WI38 (cell line): ENCODE data around the gene FGFRL1.

Source experiments
- H3K4me3 ChIP-seq: 2 replicates; pipeline ENCODE4 v1.5.1; 2011; ENCODE audit warnings: low read depth, mild to moderate bottlenecking, control low read depth, low read length
- TF ChIP-seq, protein P1 (sequence below): IDR thresholded peaks from 2 replicates; pipeline ENCODE4 v1.5.1; 2012; ENCODE audit warnings: low read depth, mild to moderate bottlenecking, control low read depth, low read length

FGFRL1 gene

DNA sequence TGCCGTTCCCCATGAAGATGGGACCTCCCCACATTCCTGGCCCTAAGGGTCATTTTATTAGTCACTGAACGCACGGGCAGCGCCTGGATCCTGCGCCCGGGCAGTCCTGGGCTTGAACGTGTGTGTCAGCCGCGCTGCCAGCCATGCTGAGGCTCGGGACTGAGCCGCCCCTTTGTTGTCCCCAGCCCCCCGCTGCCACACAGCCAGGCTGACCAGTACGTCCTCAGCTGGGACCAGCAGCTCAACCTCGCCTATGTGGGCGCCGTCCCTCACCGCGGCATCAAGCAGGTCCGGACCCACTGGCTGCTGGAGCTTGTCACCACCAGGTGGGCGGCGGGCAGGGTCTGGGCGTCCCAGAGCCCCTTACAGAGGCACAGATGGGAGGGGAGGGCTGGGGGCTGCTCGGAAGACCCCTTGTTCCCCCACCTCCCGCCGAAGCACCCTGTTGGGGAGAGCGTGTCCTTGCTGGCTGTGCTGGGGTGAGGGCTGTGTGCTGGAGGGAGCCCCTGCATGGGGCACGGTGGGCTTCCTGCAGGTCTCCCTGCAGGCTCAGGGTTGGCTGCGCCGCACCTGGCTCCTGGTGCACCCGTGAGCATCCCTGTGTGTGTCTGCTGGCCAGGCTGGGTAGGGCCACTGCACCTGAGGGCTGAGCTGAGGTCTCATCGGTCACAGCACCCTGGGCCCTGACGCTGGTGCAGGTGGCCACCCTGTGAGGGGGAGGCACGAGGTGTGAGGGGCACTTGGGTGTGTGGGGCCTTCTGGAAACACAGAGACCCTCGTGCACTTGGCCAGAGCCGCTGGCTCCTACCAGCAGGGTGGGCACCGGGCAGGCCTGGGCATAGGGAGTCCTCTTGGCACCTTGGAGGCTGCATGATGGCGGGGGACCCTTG lies 23.6 kb upstream of the FGFRL1 start:
- H3K4me3 ChIP-seq = peak overlapping the region; percentile 70

DNA sequence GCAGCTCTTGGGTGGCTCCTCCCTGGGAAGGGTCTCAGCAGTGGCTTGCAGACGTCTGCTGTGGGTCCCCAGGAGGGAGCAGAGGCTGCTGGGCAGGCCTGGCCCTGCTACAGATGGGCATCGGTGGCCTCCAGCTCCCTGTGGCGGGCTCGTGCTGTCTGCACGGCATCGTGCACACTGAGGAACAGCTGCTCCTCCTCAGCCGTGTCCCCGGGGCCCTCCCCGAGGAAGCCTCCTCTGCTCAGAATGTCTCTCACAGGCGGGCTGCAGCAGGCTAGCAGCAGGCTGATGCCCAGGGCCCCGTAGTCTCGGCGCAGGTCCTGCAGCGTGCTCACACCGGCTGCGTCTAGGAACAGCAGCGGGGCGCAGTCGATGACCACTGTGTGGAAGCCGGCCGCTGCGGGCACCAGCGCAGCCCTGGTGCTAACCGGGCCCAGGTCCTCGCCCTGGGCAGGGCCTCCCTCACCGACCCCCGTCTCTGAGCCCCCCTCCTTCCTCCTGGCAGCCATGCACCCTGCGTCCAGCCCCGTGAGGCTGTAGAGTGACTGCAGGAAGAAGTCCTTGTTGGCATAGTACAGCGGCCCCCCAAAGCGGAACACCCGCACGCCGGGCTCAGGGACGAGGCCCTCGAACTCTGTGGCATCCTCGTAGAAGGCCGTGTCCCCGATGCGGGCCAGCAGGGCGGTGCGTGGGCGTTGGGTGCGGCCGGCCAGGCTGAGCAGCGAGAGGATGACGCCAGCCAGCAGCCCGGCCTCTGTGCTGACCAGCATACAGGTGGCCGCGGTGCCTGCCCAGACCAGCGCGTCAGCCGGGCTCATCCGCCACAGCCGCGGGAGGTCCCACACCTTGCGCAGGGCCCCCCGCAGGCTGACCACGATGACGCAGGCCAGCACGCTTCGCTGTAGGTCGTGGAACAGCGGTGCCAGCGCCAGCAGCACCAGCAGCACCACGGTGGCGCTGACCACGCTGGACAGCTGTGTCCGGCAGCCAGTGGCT lies 22.4 kb upstream of the FGFRL1 start:
- TF ChIP-seq, protein P1, sequence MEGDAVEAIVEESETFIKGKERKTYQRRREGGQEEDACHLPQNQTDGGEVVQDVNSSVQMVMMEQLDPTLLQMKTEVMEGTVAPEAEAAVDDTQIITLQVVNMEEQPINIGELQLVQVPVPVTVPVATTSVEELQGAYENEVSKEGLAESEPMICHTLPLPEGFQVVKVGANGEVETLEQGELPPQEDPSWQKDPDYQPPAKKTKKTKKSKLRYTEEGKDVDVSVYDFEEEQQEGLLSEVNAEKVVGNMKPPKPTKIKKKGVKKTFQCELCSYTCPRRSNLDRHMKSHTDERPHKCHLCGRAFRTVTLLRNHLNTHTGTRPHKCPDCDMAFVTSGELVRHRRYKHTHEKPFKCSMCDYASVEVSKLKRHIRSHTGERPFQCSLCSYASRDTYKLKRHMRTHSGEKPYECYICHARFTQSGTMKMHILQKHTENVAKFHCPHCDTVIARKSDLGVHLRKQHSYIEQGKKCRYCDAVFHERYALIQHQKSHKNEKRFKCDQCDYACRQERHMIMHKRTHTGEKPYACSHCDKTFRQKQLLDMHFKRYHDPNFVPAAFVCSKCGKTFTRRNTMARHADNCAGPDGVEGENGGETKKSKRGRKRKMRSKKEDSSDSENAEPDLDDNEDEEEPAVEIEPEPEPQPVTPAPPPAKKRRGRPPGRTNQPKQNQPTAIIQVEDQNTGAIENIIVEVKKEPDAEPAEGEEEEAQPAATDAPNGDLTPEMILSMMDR = no peak
- no peak overlapping the region for H3K4me3 ChIP-seq

More for the DNA sequence above, 23.6 kb upstream of the FGFRL1 start:
- TF ChIP-seq, protein P1 = no peak

DNA sequence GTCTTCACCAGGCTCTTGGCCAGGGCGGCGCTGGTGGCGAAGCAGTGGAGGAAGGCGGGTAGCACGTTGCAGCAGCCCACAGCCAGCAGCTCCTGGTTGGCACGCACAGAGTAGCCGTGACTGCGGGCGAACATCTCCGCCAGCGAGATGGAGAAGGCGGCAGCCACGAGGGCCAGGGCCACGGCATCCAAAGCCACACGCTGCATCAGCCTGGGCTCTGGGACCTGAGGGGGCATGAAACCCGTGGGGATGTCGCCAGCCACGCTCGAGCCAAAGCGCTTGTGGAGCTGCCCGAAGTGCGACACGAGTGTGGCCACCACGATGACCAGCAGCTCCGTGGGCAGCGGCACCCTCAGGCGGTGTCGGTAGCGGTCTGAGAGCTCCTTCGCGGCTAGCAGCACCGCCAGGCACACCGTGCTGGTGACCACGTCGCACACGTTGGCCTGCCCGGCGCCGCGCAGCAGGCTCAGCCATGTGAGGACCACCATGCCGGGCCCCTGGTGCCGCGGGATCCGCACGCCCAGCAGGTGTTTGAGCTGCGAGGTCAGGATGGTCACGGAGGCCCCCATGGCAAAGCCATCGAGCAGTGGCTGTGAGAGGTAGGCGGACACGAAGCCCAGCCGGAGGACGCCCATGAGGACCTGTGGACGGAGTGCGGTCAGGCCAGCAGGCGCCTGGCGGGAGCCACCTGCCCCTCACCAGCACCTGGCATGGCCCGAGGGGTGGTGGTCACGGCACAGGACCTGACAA lies 21.5 kb upstream of the FGFRL1 start:
- TF ChIP-seq, protein P1 = no peak

DNA sequence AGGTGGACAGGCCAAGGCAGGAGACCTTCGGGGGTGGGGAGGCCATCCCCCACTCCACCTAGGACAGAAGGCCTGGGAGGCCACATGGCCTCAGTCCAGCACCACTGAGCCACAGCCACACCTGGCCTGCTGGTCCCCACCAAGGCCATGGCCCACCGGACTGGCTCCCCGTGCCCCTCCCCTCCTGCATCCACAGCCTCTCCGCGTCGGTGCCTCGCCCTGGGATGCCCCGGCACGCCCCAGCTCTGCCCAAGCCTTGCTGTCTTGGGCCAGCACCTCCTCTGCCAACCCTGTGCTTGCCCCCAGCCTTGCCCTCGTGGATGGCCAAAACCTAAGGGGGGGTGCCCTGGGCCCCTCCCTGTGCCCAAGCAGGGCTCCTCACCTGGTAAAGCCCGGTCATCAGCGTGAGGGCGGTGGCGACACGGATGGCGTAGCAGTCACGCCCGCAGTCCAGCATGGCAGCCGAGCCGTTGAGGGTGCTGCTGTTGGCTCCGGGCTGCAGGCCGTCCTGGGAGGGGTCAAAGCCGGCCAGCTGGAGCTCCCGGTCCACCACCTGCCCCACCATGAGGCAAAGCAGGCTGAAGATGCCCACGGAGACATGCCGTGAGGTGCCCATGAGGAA lies 20.6 kb upstream of the FGFRL1 start:
- H3K4me3 ChIP-seq = no peak overlapping the region
- TF ChIP-seq, protein P1 = no peak

More for the DNA sequence above, 21.5 kb upstream of the FGFRL1 start:
- no peak overlapping the region for H3K4me3 ChIP-seq

DNA sequence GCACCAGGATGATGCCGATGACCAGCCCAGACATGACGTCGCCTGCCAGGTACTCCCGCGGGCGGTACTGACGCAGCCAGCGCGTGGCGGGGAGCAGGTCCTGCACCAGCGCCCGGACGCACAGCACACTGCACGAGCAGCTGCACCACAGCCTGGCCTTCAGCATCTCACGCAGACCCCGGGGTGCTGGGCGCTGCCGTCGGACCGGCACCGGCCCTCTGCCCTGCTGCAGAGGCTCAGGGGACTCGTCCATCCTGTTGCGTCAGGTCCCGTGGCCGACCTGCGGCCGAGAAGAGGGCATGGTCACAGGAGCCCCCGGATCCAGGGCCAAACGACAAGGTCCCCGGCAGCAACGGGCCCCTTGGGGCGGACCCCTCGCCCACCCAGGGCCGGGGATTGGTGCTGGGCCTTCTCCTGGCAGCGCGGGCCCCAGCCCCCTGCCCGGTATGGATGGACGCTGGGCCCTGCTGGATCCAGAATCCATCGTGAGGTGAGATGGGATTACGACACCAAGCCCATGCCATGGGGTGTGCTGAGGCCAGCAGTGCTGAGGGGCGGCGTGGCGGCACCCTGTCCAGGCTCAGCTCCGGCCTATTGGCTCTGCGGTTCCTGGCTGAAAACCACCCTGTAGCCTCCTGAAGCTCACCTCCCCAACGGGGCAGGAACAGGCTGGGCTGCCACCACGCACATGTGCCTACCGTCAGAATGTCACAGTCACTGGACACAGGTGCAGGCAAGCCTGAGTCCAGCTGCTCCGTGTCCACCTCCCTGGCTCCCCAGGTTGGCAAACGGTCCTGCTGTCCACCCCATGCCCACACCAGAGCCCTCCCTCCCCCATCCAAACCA lies 19.8 kb upstream of the FGFRL1 start:
- TF ChIP-seq, protein P1 = no peak
- H3K4me3 ChIP-seq = no peak overlapping the region
